Lower leg skin (tissue), 3 donors: Measurements from ENCODE around the gene WDR62.

ENCODE experiments used
- POLR2A ChIP-seq, 2 donors: fragments of 450-650 bp; IDR thresholded peaks; one replicate each; pipeline ENCODE4 v1.6.1; 2016 to 2017; ENCODE audit warnings: antibody characterized with exemption in 2 of 2, mild to moderate bottlenecking in 1 of 2, moderate library complexity in 1 of 2
- TF ChIP-seq, protein P1 (sequence below), 3 donors: fragments of 450-650 bp; IDR thresholded peaks; one replicate each; pipeline ENCODE4 v1.5.1; 2016; ENCODE audit warnings: antibody characterized with exemption in 3 of 3, mild to moderate bottlenecking in 3 of 3, moderate library complexity in 2 of 3

GRCh38 chr19:36151144-36152018 is 96.7 kb downstream of the WDR62 start:
- TF ChIP-seq, protein P1, sequence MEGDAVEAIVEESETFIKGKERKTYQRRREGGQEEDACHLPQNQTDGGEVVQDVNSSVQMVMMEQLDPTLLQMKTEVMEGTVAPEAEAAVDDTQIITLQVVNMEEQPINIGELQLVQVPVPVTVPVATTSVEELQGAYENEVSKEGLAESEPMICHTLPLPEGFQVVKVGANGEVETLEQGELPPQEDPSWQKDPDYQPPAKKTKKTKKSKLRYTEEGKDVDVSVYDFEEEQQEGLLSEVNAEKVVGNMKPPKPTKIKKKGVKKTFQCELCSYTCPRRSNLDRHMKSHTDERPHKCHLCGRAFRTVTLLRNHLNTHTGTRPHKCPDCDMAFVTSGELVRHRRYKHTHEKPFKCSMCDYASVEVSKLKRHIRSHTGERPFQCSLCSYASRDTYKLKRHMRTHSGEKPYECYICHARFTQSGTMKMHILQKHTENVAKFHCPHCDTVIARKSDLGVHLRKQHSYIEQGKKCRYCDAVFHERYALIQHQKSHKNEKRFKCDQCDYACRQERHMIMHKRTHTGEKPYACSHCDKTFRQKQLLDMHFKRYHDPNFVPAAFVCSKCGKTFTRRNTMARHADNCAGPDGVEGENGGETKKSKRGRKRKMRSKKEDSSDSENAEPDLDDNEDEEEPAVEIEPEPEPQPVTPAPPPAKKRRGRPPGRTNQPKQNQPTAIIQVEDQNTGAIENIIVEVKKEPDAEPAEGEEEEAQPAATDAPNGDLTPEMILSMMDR (IDR thresholded peaks at IDR 0.05) = no peak
- TF ChIP-seq POLR2A (IDR thresholded peaks at IDR 0.05) = no peak
